ENCODE data around the gene CLSTN2.

CLSTN2 gene

DNA sequence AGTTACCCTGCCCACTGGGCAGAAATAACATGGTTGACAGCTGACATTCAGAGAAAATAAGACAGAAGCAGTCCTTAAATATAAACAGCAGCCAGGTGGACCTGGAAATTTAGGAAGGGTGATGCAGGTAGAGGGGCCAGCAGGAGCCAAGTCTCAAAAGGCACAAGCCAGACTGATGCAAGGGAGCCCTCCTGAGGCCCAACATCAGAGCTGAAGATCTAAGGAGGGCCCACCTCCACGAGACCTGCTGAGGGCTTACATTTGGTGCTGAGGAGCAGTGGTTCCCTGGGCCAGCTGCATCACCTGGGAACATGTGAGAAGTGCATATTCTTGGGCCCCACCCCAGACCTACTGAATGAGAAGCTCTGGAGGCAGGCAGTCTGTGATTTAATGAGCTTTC lies 637.3 kb downstream of the CLSTN2 start:
- no peak for DNase-seq

DNA sequence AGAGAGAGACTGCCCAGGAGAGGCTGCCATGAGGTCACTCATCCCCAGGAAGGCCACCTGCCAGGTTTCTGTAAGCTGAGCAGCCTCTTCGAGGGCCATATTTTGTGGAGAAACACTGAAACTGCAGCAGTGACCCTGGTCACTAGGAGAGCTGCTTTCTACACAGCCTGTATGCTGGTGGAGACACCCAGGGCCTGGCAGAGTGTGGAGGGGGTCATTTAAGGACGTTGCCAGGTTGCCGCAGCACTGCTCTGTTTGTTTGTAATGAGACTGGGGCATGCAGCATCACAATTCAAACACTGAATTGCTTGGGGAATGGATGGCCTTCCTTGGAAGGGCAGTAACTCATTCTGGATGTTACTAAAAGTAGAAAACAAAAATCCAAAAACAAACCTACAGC lies 638.0 kb downstream of the CLSTN2 start:
- DNase-seq, result no peak

GRCh38 chr3:140574375-140574774 lies 639.4 kb downstream of the CLSTN2 start:
- no peak for DNase-seq

DNA sequence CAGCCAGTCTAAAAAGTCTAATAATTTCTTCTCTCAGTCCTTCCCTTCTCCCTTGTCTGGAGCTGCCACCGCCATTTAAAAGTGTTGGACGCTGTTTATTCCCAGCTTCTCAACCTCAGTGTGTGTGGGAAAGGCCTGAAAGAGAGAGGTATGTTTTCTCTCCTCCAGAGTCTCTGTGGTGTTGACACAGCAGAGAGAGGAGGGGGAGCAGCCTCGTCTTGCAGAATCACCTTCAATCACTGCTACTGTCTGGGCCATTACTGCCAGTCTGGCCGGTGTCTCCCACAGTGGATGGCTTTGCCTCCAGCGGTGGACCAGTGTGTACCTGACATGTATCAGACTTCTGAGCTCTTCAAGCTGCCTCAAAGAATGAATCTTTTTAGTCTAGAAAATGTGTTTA lies 641.5 kb downstream of the CLSTN2 start:
- DNase-seq, result no peak

- DNase-seq, result no peak
Observed at GRCh38 chr3:140577911-140578310, 642.9 kb downstream of the CLSTN2 start.

DNA sequence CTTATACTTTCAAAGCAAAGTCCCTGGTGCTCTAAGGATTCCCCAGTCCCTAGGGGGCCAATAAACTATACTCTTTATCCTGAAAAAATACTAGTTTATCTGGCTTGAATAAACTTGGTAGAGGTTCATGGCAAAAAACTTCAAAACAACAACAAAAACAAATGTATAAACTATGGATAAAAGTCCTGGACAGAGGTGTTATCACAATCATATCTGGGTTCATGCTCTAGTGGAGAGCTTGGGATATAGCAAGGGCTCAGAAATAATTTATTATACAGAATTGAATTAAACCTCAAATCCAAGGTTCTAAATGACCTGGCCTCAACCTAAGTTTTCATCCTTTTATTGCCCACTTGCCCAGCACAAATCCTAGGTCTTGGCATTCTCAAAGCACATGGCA lies 644.3 kb downstream of the CLSTN2 start:
- no peak for DNase-seq

DNA sequence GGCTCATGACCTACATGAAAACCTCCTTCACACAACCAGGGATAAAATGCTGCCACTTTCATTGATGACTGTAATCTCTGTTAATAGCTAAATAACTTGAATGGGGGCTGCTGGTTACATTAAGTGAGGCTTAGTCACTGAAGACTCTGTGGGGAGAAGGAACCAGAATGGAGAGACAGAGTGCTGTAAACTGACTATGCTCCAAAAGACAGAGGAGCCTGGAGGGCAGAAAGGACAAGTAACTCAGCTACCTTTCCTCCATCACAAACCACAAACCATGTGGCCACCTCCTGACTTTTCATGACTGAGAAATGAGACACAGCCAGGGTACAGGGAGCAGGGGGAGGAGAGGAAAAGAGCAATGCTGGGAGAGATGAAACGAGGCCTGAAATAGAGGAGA lies 645.8 kb downstream of the CLSTN2 start:
- DNase-seq, result no peak

DNA sequence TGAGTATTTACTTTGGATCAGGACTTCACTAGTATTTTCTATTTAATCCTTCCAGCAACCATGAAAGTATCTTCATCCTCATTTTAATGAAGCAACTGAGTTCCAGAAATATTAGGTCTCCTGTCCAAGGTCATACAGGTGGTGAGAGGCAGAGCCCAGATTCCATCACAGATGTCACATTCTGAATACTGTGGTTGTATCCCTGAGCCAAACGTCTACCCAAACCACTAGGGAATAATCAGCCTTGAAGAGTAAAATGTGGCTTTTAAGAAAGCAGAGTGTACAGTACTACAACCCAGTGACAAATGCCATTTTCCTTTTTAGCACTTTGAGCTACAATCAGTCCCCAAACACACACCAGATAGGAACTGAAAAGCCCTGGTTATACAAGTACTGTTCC lies 649.6 kb downstream of the CLSTN2 start:
- no peak for DNase-seq

GRCh38 chr3:140585828-140586227 lies 650.8 kb downstream of the CLSTN2 start:
- no peak for DNase-seq

GRCh38 chr3:140586311-140586710 lies 651.3 kb downstream of the CLSTN2 start:
- DNase-seq, result no peak

GRCh38 chr3:140588558-140588957 lies 653.6 kb downstream of the CLSTN2 start:
- DNase-seq, result no peak

GRCh38 chr3:140593766-140594165 lies 658.8 kb downstream of the CLSTN2 start:
- DNase-seq, result no peak

- DNase-seq, result no peak
Observed at GRCh38 chr3:140595295-140595694, 660.3 kb downstream of the CLSTN2 start.

DNA sequence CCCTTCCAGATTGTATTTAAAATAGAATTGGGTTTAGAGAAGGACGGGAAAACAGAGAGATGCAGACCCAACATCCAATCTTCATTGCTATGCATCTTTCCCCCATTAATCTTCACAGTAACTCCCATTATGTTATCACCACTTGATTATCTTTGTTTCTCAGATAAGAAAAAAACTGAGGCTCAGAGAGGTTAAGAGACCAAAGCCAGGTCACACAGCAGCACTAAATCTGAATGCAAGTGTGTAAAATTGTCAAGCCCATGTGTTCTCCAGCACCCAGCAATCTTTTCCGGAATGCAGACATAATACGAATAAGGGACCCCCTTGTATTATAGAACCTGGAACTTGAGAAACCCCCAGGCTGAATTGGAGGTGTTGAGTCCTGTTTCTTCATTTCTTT lies 662.4 kb downstream of the CLSTN2 start:
- DNase-seq, result no peak

- DNase-seq, result no peak
Observed at GRCh38 chr3:140597792-140598191, 662.8 kb downstream of the CLSTN2 start.

DNA sequence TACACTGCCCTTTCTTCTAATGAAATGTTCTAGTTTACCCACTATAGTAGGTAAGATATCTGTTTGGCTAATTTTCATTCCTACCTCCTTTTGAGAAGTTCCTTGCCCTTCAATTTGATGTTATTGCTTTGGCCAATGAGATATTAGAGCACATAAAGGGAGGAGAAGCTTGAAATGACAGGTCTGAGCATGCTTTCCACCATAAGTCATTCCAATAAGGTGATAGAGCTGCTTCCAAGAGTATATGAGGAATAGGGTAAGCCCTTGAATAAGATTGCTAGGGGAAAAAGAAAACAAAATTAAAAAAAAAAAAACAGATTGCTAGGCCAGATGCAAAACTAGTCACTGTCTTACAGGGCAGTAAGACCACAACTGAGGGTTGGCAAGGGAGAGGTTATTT lies 664.0 kb downstream of the CLSTN2 start:
- DNase-seq, result no peak

DNA sequence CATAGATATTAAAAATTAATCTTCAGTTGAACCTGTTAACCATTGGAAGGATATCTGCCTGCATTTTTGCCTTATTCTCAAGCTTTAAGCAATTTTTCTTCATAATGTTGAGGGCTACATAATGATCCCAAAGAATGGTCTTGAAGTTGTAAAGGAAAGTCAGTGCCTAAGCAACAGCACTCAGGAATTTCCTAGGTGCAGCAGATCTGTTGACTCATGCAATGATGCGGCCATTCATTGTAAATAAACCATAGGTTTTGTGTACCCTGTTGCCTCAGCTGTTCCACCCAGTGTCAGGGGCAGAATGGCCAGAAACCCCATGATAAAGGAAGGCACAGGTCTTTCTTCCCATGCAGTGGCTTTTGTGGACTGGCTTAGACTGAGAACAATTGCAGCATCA lies 664.5 kb downstream of the CLSTN2 start:
- DNase-seq, result no peak

GRCh38 chr3:140601881-140602280 lies 666.9 kb downstream of the CLSTN2 start:
- DNase-seq, result no peak

DNA sequence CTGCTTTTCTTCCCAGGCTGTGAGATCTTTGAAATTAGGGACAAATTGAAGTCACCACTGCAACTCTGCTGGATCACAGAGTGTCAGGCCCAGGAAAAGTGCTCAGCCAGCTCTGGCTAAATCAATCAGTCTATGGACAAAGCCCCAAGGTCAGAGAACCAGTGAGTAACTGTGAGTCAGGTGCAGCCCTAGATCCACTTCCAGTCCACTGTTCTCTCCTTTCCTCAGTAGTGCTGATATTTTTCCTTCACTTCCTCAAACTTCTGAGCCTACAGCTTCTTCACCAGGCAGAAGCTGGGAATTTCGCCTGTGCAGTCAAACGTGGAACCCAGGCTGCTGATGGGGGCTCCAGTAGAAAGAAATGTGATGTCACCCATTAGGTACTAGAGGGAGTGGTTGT lies 667.8 kb downstream of the CLSTN2 start:
- no peak for DNase-seq

GRCh38 chr3:140603766-140604165 lies 668.8 kb downstream of the CLSTN2 start:
- no peak for DNase-seq

DNA sequence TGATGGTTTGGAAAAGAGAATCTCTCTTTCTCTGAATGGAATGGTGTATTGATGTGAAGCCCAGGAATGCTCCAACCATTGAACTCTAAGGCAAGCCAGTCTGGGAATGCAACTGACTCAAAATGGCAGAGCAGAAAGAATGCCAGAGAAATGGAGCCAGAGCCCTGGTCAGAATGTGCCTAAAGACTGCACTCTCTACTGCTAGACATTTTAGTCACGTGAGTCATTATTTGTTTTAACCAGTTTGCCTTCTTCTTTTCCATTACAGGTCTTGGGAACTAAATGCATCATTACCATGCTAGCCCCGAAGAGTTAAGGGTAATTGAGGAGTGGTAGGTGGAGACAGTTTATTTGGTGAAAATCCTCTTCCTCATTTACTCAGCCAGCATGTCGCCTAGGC lies 675.6 kb downstream of the CLSTN2 start:
- no peak for DNase-seq

DNA sequence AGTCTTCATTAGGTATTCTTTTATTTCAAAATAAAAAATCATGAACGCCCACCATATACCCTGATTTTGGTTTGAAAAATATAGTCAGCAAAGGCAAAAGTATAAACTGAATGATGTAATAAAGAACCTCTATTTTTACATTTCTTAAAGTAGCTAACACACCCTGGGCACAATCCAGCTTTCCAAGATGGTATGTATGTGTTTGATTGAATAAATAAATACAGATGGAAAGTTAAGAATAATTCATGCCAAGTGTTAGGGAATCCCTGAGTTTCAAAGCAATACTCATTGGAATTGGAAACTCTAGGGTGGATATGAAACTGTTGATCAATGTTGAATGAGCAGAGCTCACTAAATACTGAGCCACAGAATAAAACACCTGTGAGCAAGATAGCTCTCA lies 679.0 kb downstream of the CLSTN2 start:
- DNase-seq, result no peak

- no peak for DNase-seq
Observed at GRCh38 chr3:140617135-140617534, 682.1 kb downstream of the CLSTN2 start.

DNA sequence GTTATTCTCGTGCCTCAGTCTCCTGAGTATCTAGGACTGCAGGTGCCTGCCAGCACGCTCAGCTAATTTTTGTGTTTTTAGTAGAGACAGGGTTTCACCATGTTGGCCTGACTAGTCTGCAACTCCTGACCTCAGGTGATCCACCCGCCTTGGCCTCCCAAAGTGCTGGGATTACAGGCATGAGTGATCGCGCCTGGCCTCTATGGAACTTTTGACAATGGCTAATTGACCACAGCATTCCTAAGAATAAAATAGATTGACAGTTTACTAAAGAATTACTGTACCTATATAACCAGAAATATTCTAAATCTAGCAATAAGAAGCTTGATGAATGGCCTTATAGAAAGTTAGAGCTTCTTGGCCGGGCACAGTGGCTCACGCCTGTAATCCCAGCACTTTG lies 691.9 kb downstream of the CLSTN2 start:
- no peak for DNase-seq

All from activated CD4-positive, alpha-beta T cell treated with anti-CD3 and anti-CD28 coated beads, Interleukin-2, amount 50 U/mL, for 1 hour (primary cell).